ENCODE results near the gene PDE8B.

DNA sequence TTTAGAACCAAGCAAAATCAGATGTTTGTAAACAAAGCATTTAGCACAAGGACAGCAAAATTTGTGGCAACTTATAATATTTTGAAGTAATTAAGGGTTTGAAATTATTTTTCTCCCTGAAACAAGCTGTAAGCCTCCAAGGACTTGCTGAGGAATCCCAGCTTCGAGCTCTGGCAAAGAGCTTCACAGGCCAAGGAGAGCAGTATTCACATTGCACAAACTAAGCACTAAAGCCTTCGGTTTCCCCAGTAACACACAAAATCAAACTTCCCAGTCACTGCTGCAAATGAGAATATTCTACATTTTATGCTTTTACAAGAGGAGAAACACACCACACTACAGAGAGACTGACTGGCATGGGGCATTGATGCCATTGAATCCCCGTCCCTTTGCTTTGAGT, 179.7 kb downstream of the PDE8B start:
- TF ChIP-seq TAF1 (IDR thresholded peaks at IDR 0.05; ENCODE audit: low read depth) (no peak), USF1 (IDR thresholded peaks at IDR 0.05) (no peak)

Data from Ishikawa (cell line).